ENCODE measurements around the gene IL3RA.
"Not testable (repeated sequence)": the region's sequence is repeated elsewhere in the genome, so short reads cannot be mapped to it uniquely, and the experiment has no call there.

Gene IL3RA

GRCh38 chrX:1426321-1426720 is 89.7 kb downstream of the IL3RA start:
- DNase-seq, result not testable (repeated sequence)

- DNase-seq, result no peak
Observed at GRCh38 chrX:1427756-1428155, 91.2 kb downstream of the IL3RA start.

GRCh38 chrX:1430451-1430850 is 93.9 kb downstream of the IL3RA start:
- no peak for DNase-seq
